Left forelimb (tissue), 1 donor: ENCODE results near the gene TRIM77.
"Not testable (repeated sequence)": the region's sequence is repeated elsewhere in the genome, so short reads cannot be mapped to it uniquely, and the experiment has no call there.

Experiments used
- DNase-seq: peaks from one replicate; pipeline ENCODE4 v3.0.0-alpha.2; 2018; ENCODE audit warnings: low spot score

TRIM77 gene

GRCh38 chr11:89709999-89710398 is at the start of gene TRIM77:
TSS of gene TRIM77 (plus strand) at chr11:89710299. CDS start at chr11:89710299, 0 bp downstream.
- not testable (repeated sequence) for DNase-seq

GRCh38 chr11:89667001-89667400 is 43.1 kb upstream of the TRIM77 start:
- no peak for DNase-seq

GRCh38 chr11:89668158-89668557 is 41.9 kb upstream of the TRIM77 start:
- not testable (repeated sequence) for DNase-seq

GRCh38 chr11:89669586-89669985 is 40.5 kb upstream of the TRIM77 start:
- DNase-seq = not testable (repeated sequence)

- DNase-seq = not testable (repeated sequence)
Observed at GRCh38 chr11:89669993-89670669, 40.0 kb upstream of the TRIM77 start.

GRCh38 chr11:89672547-89672946 is 37.6 kb upstream of the TRIM77 start:
- DNase-seq = not testable (repeated sequence)

- not testable (repeated sequence) for DNase-seq
Observed at GRCh38 chr11:89673380-89673779, 36.7 kb upstream of the TRIM77 start.

- not testable (repeated sequence) for DNase-seq
Observed at GRCh38 chr11:89675383-89675782, 34.7 kb upstream of the TRIM77 start.

- DNase-seq = not testable (repeated sequence)
Observed at GRCh38 chr11:89675948-89676347, 34.2 kb upstream of the TRIM77 start.

- not testable (repeated sequence) for DNase-seq
Observed at GRCh38 chr11:89707080-89707479, 3.0 kb upstream of the TRIM77 start.

GRCh38 chr11:89724866-89725498 is 14.9 kb downstream of the TRIM77 start:
- DNase-seq = not testable (repeated sequence)

GRCh38 chr11:89730215-89730614 is 20.1 kb downstream of the TRIM77 start:
- not testable (repeated sequence) for DNase-seq

- no peak for DNase-seq
Observed at GRCh38 chr11:89736566-89736965, 26.5 kb downstream of the TRIM77 start.

GRCh38 chr11:89737116-89737515 is 27.0 kb downstream of the TRIM77 start:
- DNase-seq = no peak

- DNase-seq = not testable (repeated sequence)
Observed at GRCh38 chr11:89741406-89741805, 31.3 kb downstream of the TRIM77 start.

- DNase-seq = not testable (repeated sequence)
Observed at GRCh38 chr11:89744158-89744557, 34.1 kb downstream of the TRIM77 start.

- DNase-seq = not testable (repeated sequence)
Observed at GRCh38 chr11:89750822-89751221, 40.7 kb downstream of the TRIM77 start.
